ENCODE data around the gene NRBP1. TPM values are rescaled to one million over a fixed set of nuclear protein-coding genes. Genes with fewer than 3 reads are reported as not detected.

Gene NRBP1
- total and polyA plus RNA-seq, 2 of the 8 experiments (the other 6 are each of a cell fraction or from before 2014, with no cell fraction given) = 115 to 145 TPM

DNA sequence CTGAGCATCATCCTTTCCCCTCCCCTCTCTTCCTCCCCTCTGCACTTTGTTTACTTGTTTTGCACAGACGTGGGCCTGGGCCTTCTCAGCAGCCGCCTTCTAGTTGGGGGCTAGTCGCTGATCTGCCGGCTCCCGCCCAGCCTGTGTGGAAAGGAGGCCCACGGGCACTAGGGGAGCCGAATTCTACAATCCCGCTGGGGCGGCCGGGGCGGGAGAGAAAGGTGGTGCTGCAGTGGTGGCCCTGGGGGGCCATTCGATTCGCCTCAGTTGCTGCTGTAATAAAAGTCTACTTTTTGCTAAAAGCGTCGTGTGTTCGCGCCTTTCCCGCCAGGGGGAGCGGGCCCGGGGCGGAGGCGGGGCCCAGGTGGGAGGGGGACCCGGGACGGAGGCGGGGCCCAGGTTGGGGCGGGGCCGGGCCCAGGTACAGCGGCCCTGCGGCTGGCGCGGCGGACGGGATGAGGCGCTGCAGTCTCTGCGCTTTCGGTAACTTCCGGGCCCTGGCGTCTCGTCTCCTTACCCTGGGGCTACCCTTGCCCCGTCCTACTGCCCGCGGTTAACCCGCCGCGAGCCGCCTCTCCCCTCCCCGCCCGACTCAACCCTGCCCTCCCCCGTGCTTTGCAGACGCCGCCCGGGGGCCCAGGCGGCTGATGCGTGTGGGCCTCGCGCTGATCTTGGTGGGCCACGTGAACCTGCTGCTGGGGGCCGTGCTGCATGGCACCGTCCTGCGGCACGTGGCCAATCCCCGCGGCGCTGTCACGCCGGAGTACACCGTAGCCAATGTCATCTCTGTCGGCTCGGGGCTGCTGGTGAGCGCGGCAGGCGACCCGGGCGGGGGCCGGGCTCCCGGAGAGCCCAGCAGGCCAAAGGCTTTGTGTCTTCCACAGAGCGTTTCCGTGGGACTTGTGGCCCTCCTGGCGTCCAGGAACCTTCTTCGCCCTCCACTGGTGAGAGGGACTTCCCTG, 13.8 kb downstream of the NRBP1 start, which contains the start of gene KRTCAP3 (continued):
- TF ChIP-seq, protein P1, sequence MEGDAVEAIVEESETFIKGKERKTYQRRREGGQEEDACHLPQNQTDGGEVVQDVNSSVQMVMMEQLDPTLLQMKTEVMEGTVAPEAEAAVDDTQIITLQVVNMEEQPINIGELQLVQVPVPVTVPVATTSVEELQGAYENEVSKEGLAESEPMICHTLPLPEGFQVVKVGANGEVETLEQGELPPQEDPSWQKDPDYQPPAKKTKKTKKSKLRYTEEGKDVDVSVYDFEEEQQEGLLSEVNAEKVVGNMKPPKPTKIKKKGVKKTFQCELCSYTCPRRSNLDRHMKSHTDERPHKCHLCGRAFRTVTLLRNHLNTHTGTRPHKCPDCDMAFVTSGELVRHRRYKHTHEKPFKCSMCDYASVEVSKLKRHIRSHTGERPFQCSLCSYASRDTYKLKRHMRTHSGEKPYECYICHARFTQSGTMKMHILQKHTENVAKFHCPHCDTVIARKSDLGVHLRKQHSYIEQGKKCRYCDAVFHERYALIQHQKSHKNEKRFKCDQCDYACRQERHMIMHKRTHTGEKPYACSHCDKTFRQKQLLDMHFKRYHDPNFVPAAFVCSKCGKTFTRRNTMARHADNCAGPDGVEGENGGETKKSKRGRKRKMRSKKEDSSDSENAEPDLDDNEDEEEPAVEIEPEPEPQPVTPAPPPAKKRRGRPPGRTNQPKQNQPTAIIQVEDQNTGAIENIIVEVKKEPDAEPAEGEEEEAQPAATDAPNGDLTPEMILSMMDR (IDR thresholded peaks at IDR 0.05; ENCODE audit: control extremely low read depth in 1 of 3, insufficient read depth in 1 of 3, low read depth in 1 of 3, low read length in 3 of 3) = peak; percentile 9 to 66 (median 62)
- TF ChIP-seq HDAC6 (IDR thresholded peaks at IDR 0.05; ENCODE audit: low read depth, low read length) (no peak), CHD2 (IDR thresholded peaks at IDR 0.05; ENCODE audit: low read length) (no peak), POLR2AphosphoS5 (IDR thresholded peaks at IDR 0.05; ENCODE audit: low read depth, low read length) (no peak; the same call in 1 of the 2 replicates), CREB1 (IDR thresholded peaks at IDR 0.05) (peak; percentile 19; the same call in 1 of the 2 replicates)

Measured in H1 (cell line).